Liver (tissue), 9 donors: ENCODE data around the gene IL31RA. TPM values are rescaled to one million over a fixed set of nuclear protein-coding genes. Genes with fewer than 3 reads are reported as not detected.

ENCODE experiments used
- DNase-seq: peaks from one replicate; pipeline ENCODE4 v3.0.0-alpha.2; 2017; ENCODE audit warnings: low spot score
- H3K27ac ChIP-seq, 2 donors: one replicate each; pipeline ENCODE4 v1.7.0; 2013; ENCODE audit warnings: inconsistent platforms in 2 of 2, low read length in 2 of 2, control low read depth in 1 of 2, low read depth in 1 of 2, mild to moderate bottlenecking in 1 of 2
- H3K27me3 ChIP-seq, 4 donors: one replicate each; pipeline versions ENCODE4 v1.6.1 to v1.7.0; 2013; ENCODE audit warnings: low read length in 3 of 4, inconsistent platforms in 1 of 4, mild to moderate bottlenecking in 1 of 4, moderate library complexity in 1 of 4; ENCODE audit not compliant: control insufficient read depth in 4 of 4, insufficient read depth in 4 of 4
- H3K36me3 ChIP-seq, 4 donors: one replicate each; pipeline versions ENCODE4 v1.6.1 to v1.7.0; 2013; ENCODE audit warnings: low read length in 3 of 4, mild to moderate bottlenecking in 3 of 4, low read depth in 1 of 4, moderate library complexity in 1 of 4; ENCODE audit not compliant: control insufficient read depth in 4 of 4, insufficient read depth in 3 of 4
- H3K4me1 ChIP-seq, 4 donors: one replicate each; pipeline versions ENCODE4 v1.6.1 to v1.7.0; 2013; ENCODE audit warnings: low read length in 3 of 4, mild to moderate bottlenecking in 3 of 4, moderate library complexity in 1 of 4; ENCODE audit not compliant: control insufficient read depth in 4 of 4, insufficient read depth in 4 of 4
- H3K4me3 ChIP-seq, 3 donors: one replicate each; pipeline versions ENCODE4 v1.6.1 to v1.7.0; 2013; ENCODE audit warnings: low read length in 3 of 3, control low read depth in 1 of 3, low read depth in 1 of 3, mild to moderate bottlenecking in 1 of 3
- H3K9ac ChIP-seq, 2 donors: one replicate each; pipeline ENCODE4 v1.7.0; 2013; ENCODE audit warnings: low read length in 2 of 2, mild to moderate bottlenecking in 2 of 2, moderate library complexity in 2 of 2, control low read depth in 1 of 2, low read depth in 1 of 2
- H3K9me3 ChIP-seq, 4 donors: one replicate each; pipeline versions ENCODE4 v1.6.1 to v1.7.0; 2013; ENCODE audit warnings: low read length in 3 of 4; ENCODE audit not compliant: control insufficient read depth in 4 of 4
- FOXA1 ChIP-seq: IDR thresholded peaks from 2 replicates; pipeline ENCODE4 v1.6.1; 2016; ENCODE audit warnings: antibody characterized with exemption
- FOXA2 ChIP-seq: IDR thresholded peaks from 2 replicates; pipeline ENCODE4 v1.6.1; 2016; ENCODE audit warnings: antibody characterized with exemption
- GABPA ChIP-seq, 2 donors: IDR thresholded peaks in 1 of 2; conservative IDR thresholded peaks in 1 of 2; 2 replicates each; pipeline ENCODE4 v1.6.1; 2016; ENCODE audit warnings: antibody characterized with exemption in 2 of 2, mild to moderate bottlenecking in 1 of 2, moderate library complexity in 1 of 2
- HNF4A ChIP-seq, 2 donors: conservative IDR thresholded peaks; 2 replicates each; pipeline ENCODE4 v1.6.1; 2016; ENCODE audit warnings: antibody characterized with exemption in 2 of 2, mild to moderate bottlenecking in 2 of 2
- JUND ChIP-seq, 2 donors: IDR thresholded peaks; 2 replicates each; pipeline ENCODE4 v1.6.1; 2016; ENCODE audit warnings: antibody characterized with exemption in 2 of 2
- NR2F2 ChIP-seq: IDR thresholded peaks from 2 replicates; pipeline ENCODE4 v1.6.1; 2016; ENCODE audit warnings: antibody characterized with exemption
- RAD21 ChIP-seq, 2 donors: IDR thresholded peaks; 2 replicates each; pipeline ENCODE4 v1.6.1; 2016; ENCODE audit warnings: antibody characterized with exemption in 2 of 2, mild to moderate bottlenecking in 2 of 2
- RXRA ChIP-seq, 2 donors: IDR thresholded peaks; 2 replicates each; pipeline ENCODE4 v1.6.1; 2017 to 2018; ENCODE audit warnings: antibody characterized with exemption in 2 of 2, mild to moderate bottlenecking in 1 of 2
- SP1 ChIP-seq: IDR thresholded peaks from 2 replicates; pipeline ENCODE4 v1.6.1; 2018; ENCODE audit warnings: antibody characterized with exemption, mild to moderate bottlenecking
- TAF1 ChIP-seq: conservative IDR thresholded peaks from 2 replicates; pipeline ENCODE4 v1.6.1; 2016; ENCODE audit warnings: antibody characterized with exemption, mild to moderate bottlenecking
- YY1 ChIP-seq: IDR thresholded peaks from 2 replicates; pipeline ENCODE4 v1.6.1; 2016; ENCODE audit warnings: antibody characterized with exemption, mild to moderate bottlenecking
- WGBS: extraction: QIAGEN DNeasy Blood & Tissue Kit; methylation state at CpG from one replicate; pipeline ENCODE4 v1.1.7; 2013; 5-methylcytosine and 5-hydroxymethylcytosine counted together
- polyA plus RNA-seq, 2 donors: library from polyadenylated mRNA; stranded (reverse) in 1 of 2; unstranded in 1 of 2; fragments of 200-250 nt in 1 of 2; fragments of >200 nt in 1 of 2; fragmentation: Nextera tagmentation in 1 of 2; extraction: Ambion mirVana in 1 of 2; gene quantifications; one replicate each; pipeline versions ENCODE4 v1.2.1 to v1.2.3, GENCODE V29; 2013 to 2015
- total RNA-seq, 2 donors: library from RNA; depleted of rRNA; stranded (reverse); fragments of >200 nt; gene quantifications; one replicate each; pipeline ENCODE4 v1.2.3, GENCODE V29; 2014
- TF ChIP-seq, protein P1 (sequence below): IDR thresholded peaks from 2 replicates; pipeline ENCODE4 v1.6.1; 2016; ENCODE audit warnings: antibody characterized with exemption
- TF ChIP-seq, protein P2 (sequence below): fragments of 150-350 bp; IDR thresholded peaks from 2 replicates; pipeline ENCODE4 v1.5.1; 2017; ENCODE audit warnings: improper control_type of control experiment, low read depth, low read length; ENCODE audit not compliant: missing input control
- TF ChIP-seq, protein P3 (sequence below): IDR thresholded peaks from 2 replicates; pipeline ENCODE4 v1.6.1; 2016; ENCODE audit warnings: antibody characterized with exemption, mild to moderate bottlenecking
- TF ChIP-seq, protein P4 (sequence below): IDR thresholded peaks from 2 replicates; pipeline ENCODE4 v1.6.1; 2016; ENCODE audit warnings: antibody characterized with exemption
- donor health status: healthy.
- donor health status: healthy.
- donor health status: healthy.
- donor health status: healthy.
- donor health status: healthy.

IL31RA gene
- total and polyA plus RNA-seq, 4 donors, result not detected

DNA sequence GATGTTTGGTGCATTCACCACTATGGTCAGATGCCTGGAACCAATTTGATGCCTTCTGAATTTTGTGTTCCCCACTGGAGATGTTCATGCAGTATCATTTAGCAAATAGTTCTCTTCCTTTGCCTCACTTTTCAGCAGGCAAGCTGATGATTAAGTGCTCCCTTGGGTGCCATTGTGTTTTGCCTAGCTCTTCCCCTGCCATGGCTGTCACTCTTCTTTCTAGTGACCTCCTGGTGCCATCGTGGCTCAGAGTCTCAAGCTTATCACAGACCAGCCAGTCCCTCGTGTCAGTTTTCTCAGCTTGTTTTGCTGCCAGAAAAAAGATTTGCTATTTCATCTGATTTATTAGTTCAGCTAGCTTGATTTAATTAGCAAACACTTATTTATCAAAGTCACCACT, 41.3 kb downstream of the IL31RA start:
- H3K27ac ChIP-seq, result no peak overlapping the region
- no peak for DNase-seq
- H3K4me3 ChIP-seq, result no peak overlapping the region
- H3K4me1 ChIP-seq, result no peaks in the 10 kb centered on the region
- no peaks in the 10 kb centered on the region for H3K36me3 ChIP-seq
- TF ChIP-seq, protein P1, sequence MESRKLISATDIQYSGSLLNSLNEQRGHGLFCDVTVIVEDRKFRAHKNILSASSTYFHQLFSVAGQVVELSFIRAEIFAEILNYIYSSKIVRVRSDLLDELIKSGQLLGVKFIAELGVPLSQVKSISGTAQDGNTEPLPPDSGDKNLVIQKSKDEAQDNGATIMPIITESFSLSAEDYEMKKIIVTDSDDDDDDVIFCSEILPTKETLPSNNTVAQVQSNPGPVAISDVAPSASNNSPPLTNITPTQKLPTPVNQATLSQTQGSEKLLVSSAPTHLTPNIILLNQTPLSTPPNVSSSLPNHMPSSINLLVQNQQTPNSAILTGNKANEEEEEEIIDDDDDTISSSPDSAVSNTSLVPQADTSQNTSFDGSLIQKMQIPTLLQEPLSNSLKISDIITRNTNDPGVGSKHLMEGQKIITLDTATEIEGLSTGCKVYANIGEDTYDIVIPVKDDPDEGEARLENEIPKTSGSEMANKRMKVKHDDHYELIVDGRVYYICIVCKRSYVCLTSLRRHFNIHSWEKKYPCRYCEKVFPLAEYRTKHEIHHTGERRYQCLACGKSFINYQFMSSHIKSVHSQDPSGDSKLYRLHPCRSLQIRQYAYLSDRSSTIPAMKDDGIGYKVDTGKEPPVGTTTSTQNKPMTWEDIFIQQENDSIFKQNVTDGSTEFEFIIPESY, result no peak
- TF ChIP-seq, protein P2, sequence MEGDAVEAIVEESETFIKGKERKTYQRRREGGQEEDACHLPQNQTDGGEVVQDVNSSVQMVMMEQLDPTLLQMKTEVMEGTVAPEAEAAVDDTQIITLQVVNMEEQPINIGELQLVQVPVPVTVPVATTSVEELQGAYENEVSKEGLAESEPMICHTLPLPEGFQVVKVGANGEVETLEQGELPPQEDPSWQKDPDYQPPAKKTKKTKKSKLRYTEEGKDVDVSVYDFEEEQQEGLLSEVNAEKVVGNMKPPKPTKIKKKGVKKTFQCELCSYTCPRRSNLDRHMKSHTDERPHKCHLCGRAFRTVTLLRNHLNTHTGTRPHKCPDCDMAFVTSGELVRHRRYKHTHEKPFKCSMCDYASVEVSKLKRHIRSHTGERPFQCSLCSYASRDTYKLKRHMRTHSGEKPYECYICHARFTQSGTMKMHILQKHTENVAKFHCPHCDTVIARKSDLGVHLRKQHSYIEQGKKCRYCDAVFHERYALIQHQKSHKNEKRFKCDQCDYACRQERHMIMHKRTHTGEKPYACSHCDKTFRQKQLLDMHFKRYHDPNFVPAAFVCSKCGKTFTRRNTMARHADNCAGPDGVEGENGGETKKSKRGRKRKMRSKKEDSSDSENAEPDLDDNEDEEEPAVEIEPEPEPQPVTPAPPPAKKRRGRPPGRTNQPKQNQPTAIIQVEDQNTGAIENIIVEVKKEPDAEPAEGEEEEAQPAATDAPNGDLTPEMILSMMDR, result no peak
- TF ChIP-seq RAD21 (IDR thresholded peaks at IDR 0.05) (no peak), FOXA2 (no peak), HNF4A (conservative IDR thresholded peaks at IDR 0.05) (no peak), RXRA (IDR thresholded peaks at IDR 0.05) (no peak), NR2F2 (no peak), FOXA1 (no peak), JUND (IDR thresholded peaks at IDR 0.05) (no peak), YY1 (no peak), TAF1 (no peak)
- TF ChIP-seq, protein P3, sequence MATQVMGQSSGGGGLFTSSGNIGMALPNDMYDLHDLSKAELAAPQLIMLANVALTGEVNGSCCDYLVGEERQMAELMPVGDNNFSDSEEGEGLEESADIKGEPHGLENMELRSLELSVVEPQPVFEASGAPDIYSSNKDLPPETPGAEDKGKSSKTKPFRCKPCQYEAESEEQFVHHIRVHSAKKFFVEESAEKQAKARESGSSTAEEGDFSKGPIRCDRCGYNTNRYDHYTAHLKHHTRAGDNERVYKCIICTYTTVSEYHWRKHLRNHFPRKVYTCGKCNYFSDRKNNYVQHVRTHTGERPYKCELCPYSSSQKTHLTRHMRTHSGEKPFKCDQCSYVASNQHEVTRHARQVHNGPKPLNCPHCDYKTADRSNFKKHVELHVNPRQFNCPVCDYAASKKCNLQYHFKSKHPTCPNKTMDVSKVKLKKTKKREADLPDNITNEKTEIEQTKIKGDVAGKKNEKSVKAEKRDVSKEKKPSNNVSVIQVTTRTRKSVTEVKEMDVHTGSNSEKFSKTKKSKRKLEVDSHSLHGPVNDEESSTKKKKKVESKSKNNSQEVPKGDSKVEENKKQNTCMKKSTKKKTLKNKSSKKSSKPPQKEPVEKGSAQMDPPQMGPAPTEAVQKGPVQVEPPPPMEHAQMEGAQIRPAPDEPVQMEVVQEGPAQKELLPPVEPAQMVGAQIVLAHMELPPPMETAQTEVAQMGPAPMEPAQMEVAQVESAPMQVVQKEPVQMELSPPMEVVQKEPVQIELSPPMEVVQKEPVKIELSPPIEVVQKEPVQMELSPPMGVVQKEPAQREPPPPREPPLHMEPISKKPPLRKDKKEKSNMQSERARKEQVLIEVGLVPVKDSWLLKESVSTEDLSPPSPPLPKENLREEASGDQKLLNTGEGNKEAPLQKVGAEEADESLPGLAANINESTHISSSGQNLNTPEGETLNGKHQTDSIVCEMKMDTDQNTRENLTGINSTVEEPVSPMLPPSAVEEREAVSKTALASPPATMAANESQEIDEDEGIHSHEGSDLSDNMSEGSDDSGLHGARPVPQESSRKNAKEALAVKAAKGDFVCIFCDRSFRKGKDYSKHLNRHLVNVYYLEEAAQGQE, result no peak
- TF ChIP-seq, protein P4, sequence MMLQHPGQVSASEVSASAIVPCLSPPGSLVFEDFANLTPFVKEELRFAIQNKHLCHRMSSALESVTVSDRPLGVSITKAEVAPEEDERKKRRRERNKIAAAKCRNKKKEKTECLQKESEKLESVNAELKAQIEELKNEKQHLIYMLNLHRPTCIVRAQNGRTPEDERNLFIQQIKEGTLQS, result no peak
- no peak overlapping the region for H3K9ac ChIP-seq
- H3K27me3 ChIP-seq, result no peaks in the 10 kb centered on the region
- no peaks in the 10 kb centered on the region for H3K9me3 ChIP-seq
- 69% methylated on average over 2 of the region's 2 CpGs for WGBS

DNA sequence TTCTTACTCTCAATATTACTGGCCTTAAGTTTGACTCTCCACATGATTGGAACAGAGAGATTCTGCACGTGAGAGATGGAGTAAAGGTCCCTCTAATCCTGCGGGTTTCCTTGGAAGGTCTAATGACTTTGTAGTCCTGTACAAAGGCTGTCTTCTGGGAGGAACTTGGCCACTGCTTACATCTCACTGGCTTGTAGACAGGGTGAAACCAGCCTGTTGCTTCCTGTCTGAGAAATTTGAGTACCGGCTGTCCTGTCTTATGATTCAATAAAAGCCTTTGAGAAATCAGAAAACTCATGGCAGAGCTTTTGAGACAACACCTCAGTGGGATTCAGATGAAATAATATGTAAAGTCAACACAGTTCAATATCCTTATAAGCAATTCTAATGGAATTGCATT, 43.0 kb downstream of the IL31RA start:
- no peak overlapping the region for H3K9ac ChIP-seq
- no peak for DNase-seq
- H3K27ac ChIP-seq, result no peak overlapping the region
- H3K4me1 ChIP-seq, result no peaks in the 10 kb centered on the region
- 70% methylated on average over 3 of the region's 3 CpGs for WGBS
- no peak for TF ChIP-seq FOXA1
- no peak for TF ChIP-seq HNF4A (conservative IDR thresholded peaks at IDR 0.05)
- no peak for TF ChIP-seq RAD21 (IDR thresholded peaks at IDR 0.05)
- TF ChIP-seq, protein P2, result no peak
- no peak for TF ChIP-seq YY1
- TF ChIP-seq TAF1, result no peak
- TF ChIP-seq, protein P4, result no peak
- TF ChIP-seq RXRA (IDR thresholded peaks at IDR 0.05), result no peak
- TF ChIP-seq, protein P1, result no peak
- TF ChIP-seq NR2F2, result no peak
- no peak for TF ChIP-seq GABPA (IDR thresholded peaks at IDR 0.05 in 1 of 2, conservative IDR thresholded peaks at IDR 0.05 in 1 of 2)
- TF ChIP-seq SP1, result no peak
- no peaks in the 10 kb centered on the region for H3K9me3 ChIP-seq
- no peaks in the 10 kb centered on the region for H3K27me3 ChIP-seq
- H3K4me3 ChIP-seq, result no peak overlapping the region
- H3K36me3 ChIP-seq, result no peaks in the 10 kb centered on the region
